ENCODE measurements around the gene GRIK1.

The GRIK1 gene

DNA sequence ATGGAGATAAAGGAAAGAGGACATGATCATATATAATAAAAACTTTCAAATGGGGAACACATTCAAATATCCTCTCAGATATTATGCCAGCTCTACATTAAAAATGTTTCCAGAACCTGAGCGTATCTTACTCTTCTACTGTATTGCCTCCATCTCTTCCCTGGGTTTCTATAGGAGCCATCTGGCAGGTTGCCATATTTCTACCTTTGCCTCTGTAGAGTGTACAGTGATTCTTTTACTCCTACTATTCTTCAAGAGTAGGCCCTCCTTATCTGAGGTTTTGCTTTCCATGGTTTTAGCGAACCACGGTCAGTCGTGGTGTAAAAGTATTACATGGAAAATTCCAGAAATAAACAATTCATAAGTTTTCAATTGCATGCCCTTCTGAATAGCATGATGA lies 259.5 kb downstream of the GRIK1 start:
- ChIA-PET CTCF (no interaction called here), POLR2A (no interaction called here)
- no peaks in the 10 kb centered on the region for H3K36me3 ChIP-seq (ENCODE audit: control insufficient read depth in 2 of 2, insufficient read depth in 1 of 2, low read length in 2 of 2)
- H3K4me1 ChIP-seq (ENCODE audit: control insufficient read depth, insufficient read depth, low read length): no peaks in the 10 kb centered on the region
- H3K9me3 ChIP-seq (ENCODE audit: control insufficient read depth, insufficient read depth, low read depth, low read length): no peaks in the 10 kb centered on the region
- H3K4me3 ChIP-seq (ENCODE audit: low read depth, low read length): no peak overlapping the region
- TF ChIP-seq, protein P1, sequence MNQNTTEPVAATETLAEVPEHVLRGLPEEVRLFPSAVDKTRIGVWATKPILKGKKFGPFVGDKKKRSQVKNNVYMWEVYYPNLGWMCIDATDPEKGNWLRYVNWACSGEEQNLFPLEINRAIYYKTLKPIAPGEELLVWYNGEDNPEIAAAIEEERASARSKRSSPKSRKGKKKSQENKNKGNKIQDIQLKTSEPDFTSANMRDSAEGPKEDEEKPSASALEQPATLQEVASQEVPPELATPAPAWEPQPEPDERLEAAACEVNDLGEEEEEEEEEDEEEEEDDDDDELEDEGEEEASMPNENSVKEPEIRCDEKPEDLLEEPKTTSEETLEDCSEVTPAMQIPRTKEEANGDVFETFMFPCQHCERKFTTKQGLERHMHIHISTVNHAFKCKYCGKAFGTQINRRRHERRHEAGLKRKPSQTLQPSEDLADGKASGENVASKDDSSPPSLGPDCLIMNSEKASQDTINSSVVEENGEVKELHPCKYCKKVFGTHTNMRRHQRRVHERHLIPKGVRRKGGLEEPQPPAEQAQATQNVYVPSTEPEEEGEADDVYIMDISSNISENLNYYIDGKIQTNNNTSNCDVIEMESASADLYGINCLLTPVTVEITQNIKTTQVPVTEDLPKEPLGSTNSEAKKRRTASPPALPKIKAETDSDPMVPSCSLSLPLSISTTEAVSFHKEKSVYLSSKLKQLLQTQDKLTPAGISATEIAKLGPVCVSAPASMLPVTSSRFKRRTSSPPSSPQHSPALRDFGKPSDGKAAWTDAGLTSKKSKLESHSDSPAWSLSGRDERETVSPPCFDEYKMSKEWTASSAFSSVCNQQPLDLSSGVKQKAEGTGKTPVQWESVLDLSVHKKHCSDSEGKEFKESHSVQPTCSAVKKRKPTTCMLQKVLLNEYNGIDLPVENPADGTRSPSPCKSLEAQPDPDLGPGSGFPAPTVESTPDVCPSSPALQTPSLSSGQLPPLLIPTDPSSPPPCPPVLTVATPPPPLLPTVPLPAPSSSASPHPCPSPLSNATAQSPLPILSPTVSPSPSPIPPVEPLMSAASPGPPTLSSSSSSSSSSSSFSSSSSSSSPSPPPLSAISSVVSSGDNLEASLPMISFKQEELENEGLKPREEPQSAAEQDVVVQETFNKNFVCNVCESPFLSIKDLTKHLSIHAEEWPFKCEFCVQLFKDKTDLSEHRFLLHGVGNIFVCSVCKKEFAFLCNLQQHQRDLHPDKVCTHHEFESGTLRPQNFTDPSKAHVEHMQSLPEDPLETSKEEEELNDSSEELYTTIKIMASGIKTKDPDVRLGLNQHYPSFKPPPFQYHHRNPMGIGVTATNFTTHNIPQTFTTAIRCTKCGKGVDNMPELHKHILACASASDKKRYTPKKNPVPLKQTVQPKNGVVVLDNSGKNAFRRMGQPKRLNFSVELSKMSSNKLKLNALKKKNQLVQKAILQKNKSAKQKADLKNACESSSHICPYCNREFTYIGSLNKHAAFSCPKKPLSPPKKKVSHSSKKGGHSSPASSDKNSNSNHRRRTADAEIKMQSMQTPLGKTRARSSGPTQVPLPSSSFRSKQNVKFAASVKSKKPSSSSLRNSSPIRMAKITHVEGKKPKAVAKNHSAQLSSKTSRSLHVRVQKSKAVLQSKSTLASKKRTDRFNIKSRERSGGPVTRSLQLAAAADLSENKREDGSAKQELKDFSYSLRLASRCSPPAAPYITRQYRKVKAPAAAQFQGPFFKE (tag by site-specific recombination; IDR thresholded peaks at IDR 0.05; ENCODE audit: borderline replicate concordance): no peak
- TF ChIP-seq, protein P2, sequence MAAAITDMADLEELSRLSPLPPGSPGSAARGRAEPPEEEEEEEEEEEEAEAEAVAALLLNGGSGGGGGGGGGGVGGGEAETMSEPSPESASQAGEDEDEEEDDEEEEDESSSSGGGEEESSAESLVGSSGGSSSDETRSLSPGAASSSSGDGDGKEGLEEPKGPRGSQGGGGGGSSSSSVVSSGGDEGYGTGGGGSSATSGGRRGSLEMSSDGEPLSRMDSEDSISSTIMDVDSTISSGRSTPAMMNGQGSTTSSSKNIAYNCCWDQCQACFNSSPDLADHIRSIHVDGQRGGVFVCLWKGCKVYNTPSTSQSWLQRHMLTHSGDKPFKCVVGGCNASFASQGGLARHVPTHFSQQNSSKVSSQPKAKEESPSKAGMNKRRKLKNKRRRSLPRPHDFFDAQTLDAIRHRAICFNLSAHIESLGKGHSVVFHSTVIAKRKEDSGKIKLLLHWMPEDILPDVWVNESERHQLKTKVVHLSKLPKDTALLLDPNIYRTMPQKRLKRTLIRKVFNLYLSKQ (tag by site-specific recombination; IDR thresholded peaks at IDR 0.05; ENCODE audit: borderline replicate concordance): no peak
- TF ChIP-seq YY2 (tag by site-specific recombination; IDR thresholded peaks at IDR 0.05) (no peak), ZNF664 (tag by site-specific recombination; IDR thresholded peaks at IDR 0.05) (no peak), ZNF155 (tag by site-specific recombination; IDR thresholded peaks at IDR 0.05) (no peak), ZNF391 (tag by site-specific recombination; IDR thresholded peaks at IDR 0.05; ENCODE audit: borderline replicate concordance, low read depth) (no peak), GLI2 (tag by site-specific recombination; IDR thresholded peaks at IDR 0.05; ENCODE audit: borderline replicate concordance, low read depth) (no peak), ZNF223 (tag by site-specific recombination; IDR thresholded peaks at IDR 0.05) (no peak), ZNF239 (tag by site-specific recombination; IDR thresholded peaks at IDR 0.05) (no peak), KLF16 (tag by site-specific recombination; IDR thresholded peaks at IDR 0.05) (no peak), ZNF16 (tag by site-specific recombination; IDR thresholded peaks at IDR 0.05; ENCODE audit: low read depth) (no peak), ZNF707 (tag by site-specific recombination; IDR thresholded peaks at IDR 0.05) (no peak), RBAK (tag by site-specific recombination; IDR thresholded peaks at IDR 0.05) (no peak), KLF1 (tag by site-specific recombination; IDR thresholded peaks at IDR 0.05) (no peak), ZNF629 (tag by site-specific recombination; IDR thresholded peaks at IDR 0.05) (no peak), ZNF394 (tag by site-specific recombination; IDR thresholded peaks at IDR 0.05; ENCODE audit: borderline replicate concordance) (no peak)
- TF ChIP-seq, protein P3, sequence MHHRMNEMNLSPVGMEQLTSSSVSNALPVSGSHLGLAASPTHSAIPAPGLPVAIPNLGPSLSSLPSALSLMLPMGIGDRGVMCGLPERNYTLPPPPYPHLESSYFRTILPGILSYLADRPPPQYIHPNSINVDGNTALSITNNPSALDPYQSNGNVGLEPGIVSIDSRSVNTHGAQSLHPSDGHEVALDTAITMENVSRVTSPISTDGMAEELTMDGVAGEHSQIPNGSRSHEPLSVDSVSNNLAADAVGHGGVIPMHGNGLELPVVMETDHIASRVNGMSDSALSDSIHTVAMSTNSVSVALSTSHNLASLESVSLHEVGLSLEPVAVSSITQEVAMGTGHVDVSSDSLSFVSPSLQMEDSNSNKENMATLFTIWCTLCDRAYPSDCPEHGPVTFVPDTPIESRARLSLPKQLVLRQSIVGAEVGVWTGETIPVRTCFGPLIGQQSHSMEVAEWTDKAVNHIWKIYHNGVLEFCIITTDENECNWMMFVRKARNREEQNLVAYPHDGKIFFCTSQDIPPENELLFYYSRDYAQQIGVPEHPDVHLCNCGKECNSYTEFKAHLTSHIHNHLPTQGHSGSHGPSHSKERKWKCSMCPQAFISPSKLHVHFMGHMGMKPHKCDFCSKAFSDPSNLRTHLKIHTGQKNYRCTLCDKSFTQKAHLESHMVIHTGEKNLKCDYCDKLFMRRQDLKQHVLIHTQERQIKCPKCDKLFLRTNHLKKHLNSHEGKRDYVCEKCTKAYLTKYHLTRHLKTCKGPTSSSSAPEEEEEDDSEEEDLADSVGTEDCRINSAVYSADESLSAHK (tag by site-specific recombination; IDR thresholded peaks at IDR 0.05): no peak
- TF ChIP-seq, protein P4, sequence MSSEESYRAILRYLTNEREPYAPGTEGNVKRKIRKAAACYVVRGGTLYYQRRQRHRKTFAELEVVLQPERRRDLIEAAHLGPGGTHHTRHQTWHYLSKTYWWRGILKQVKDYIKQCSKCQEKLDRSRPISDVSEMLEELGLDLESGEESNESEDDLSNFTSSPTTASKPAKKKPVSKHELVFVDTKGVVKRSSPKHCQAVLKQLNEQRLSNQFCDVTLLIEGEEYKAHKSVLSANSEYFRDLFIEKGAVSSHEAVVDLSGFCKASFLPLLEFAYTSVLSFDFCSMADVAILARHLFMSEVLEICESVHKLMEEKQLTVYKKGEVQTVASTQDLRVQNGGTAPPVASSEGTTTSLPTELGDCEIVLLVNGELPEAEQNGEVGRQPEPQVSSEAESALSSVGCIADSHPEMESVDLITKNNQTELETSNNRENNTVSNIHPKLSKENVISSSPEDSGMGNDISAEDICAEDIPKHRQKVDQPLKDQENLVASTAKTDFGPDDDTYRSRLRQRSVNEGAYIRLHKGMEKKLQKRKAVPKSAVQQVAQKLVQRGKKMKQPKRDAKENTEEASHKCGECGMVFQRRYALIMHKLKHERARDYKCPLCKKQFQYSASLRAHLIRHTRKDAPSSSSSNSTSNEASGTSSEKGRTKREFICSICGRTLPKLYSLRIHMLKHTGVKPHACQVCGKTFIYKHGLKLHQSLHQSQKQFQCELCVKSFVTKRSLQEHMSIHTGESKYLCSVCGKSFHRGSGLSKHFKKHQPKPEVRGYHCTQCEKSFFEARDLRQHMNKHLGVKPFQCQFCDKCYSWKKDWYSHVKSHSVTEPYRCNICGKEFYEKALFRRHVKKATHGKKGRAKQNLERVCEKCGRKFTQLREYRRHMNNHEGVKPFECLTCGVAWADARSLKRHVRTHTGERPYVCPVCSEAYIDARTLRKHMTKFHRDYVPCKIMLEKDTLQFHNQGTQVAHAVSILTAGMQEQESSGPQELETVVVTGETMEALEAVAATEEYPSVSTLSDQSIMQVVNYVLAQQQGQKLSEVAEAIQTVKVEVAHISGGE (tag by site-specific recombination; conservative IDR thresholded peaks at IDR 0.05; ENCODE audit: low read depth): no peak
- TF ChIP-seq, protein P5, sequence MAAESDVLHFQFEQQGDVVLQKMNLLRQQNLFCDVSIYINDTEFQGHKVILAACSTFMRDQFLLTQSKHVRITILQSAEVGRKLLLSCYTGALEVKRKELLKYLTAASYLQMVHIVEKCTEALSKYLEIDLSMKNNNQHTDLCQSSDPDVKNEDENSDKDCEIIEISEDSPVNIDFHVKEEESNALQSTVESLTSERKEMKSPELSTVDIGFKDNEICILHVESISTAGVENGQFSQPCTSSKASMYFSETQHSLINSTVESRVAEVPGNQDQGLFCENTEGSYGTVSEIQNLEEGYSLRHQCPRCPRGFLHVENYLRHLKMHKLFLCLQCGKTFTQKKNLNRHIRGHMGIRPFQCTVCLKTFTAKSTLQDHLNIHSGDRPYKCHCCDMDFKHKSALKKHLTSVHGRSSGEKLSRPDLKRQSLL (tag by site-specific recombination; IDR thresholded peaks at IDR 0.05): no peak
- TF ChIP-seq, protein P6, sequence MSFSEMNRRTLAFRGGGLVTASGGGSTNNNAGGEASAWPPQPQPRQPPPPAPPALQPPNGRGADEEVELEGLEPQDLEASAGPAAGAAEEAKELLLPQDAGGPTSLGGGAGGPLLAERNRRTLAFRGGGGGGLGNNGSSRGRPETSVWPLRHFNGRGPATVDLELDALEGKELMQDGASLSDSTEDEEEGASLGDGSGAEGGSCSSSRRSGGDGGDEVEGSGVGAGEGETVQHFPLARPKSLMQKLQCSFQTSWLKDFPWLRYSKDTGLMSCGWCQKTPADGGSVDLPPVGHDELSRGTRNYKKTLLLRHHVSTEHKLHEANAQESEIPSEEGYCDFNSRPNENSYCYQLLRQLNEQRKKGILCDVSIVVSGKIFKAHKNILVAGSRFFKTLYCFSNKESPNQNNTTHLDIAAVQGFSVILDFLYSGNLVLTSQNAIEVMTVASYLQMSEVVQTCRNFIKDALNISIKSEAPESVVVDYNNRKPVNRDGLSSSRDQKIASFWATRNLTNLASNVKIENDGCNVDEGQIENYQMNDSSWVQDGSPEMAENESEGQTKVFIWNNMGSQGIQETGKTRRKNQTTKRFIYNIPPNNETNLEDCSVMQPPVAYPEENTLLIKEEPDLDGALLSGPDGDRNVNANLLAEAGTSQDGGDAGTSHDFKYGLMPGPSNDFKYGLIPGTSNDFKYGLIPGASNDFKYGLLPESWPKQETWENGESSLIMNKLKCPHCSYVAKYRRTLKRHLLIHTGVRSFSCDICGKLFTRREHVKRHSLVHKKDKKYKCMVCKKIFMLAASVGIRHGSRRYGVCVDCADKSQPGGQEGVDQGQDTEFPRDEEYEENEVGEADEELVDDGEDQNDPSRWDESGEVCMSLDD (tag by site-specific recombination; IDR thresholded peaks at IDR 0.05): no peak
- no peak overlapping the region for H3K27ac ChIP-seq (ENCODE audit: extremely low read depth, low read depth, low read length)
